ENCODE results near the gene RPP21.

RPP21 gene

GRCh38 chr6:30344868-30345671, at the start of gene RPP21:
TSS of gene RPP21 (plus strand) at chr6:30345156. CDS start at chr6:30345172, 16 bp downstream.
- peak; percentile 75 to 78 for DNase-seq

GRCh38 chr6:30295837-30296236, 49.1 kb upstream of the RPP21 start:
- no peak for DNase-seq

DNA sequence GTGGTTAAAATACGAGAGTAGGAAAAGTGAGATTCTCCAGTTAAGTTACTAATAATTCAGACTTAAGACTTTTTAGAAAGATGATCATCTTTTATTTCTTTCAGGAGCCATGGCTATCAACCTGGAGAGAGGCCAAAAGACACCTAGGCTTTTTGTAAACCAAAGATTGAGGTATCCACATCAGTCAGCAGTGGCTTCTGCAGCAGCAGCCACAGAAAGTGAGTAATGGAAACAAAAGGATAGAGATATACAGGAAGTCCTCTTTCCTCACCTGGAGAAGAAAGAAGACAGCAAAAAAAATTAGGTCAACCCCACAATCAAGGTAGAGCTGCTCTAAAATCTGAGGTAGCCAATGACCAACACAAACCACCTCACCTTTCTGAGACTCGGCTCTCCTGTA, 41.0 kb upstream of the RPP21 start:
- DNase-seq, result no peak

DNA sequence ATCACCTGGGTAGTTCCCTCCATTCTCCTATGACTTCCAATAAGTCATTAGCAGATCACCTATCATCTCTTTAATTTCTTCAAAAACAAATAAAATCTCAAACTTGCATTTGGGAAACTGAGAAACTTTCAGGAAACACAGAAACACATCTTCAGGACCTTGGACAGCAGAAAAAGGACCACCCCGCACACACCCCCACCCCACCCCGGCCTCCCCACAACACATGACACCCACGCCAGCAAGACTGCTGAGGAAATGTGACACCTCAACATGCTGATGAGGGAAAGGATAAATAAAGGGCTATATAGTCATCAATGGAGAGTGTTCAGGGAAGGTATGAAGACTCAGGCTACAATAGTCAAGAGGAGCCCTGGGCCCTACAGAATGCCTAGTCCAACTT, 33.9 kb upstream of the RPP21 start:
- no peak for DNase-seq

DNA sequence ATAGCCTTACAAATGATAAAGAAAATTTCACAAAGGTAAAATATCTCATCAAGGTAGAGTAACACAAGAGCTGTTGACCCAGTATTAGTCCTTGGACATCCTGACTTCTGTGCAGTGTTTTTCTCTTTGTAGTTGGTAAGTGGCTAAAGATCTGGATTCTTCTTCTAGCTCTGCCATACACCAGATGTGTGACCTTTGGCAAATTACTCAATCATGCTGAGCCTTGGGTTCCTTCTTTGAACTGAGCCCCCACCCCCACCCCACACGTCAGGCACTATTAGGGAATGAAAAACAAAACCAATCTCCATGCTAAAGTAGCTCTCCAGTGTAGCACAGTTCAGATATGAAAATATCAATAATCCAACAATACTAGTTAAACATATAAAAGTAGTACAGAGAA, 33.3 kb upstream of the RPP21 start:
- DNase-seq, result no peak

DNA sequence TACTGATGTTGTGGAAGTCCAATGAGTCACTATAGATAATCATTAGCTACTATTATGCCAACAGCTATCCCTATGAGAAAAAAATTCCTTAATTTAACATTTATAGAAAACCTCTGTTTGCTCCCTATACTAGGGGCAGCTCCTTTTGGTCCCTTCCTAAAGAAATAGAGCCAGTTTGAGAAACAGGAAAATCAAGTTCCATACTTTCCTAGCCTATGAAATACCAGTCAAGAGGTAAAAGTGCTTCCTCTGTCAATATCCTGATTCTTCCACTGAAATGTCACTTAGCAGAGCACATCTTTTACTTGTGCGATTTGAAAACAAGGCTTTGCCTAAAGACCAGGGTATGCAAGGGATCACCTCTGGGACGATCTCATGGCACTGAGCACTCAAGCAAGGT, 32.7 kb upstream of the RPP21 start:
- no peak for DNase-seq

DNA sequence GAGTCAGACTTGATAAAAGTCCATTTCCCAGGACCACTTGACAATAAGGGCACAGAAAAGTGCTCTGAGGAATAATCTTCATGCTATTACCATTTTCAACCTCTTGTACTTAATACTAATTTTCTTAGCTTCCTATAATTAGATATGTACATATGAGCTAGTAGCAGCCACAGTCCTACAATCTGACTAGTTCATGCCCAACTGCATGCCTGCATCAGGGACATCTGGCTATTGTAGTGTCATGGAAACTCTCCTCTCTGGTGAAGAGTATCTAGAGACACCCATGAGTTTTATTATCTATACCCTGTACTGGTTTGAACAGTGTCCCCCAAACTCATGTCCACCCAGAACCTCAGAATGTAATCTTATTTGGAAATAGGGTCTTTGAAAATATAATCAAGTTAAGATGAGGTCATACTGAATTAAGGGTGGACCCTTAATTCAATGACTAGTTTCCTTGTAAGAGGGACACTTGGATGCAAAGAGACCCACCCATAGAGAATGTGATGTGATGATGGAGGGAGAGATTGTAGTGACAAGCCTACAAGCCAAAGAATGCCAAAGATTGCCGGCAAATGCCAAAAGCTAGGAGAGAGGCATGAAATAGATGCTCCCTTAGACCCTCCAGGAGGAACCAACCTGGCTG, 32.2 kb upstream of the RPP21 start:
- DNase-seq, result no peak

DNA sequence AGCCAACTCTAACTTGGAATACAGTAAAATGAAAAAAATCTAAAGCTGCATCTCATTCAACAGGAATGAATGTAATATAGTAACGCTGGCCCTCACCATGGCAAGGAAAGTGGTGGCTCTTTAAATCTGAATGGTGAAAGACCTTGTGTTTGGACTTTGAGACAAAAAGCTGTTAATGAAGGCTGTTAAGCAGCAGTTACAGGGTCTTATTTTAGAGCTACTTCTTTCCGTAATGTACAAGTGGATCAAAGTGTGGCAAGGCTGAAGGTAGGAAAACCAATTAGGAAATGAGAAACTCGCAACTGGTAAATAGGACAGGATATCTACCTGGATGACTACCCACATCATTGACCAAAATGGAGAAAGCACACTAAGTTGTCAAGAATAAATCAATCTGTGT, 29.8 kb upstream of the RPP21 start:
- no peak for DNase-seq

- DNase-seq, result no peak
These were observed 26.9 kb upstream of the RPP21 start for GRCh38 chr6:30317913-30318589.

DNA sequence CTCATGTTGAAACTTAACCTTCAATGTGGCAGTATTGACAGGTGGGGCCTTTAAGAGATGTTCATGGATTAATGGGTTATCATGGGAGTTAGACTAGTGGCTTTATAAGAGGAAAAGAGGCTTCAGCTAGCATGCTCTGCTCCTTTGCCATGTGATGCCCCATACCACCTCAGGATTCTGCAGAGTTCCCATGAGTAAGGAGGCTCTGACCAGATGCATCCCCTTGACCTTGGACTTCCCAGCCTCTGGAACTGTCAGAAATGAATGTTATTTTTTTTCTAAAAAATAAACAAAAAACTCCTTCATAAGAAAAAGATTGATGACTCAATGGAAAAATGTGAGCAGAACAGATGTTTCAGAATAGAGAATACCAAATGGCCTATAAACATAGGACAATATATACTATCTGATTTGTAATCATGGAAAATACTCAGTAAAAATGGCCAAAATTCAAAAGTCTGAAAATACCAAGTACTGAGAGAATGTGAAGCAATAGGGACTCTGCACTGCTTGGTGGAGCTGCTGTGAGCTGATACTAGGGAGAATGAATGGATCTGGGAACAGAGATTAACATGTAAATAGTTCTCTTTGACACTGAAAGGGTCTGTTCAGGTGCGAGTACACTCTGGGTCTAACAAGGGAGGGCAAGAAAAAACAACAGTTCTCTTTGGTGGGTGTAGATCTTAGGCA, 25.7 kb upstream of the RPP21 start:
- no peak for DNase-seq

GRCh38 chr6:30321692-30322388, 23.1 kb upstream of the RPP21 start:
- no peak for DNase-seq

DNA sequence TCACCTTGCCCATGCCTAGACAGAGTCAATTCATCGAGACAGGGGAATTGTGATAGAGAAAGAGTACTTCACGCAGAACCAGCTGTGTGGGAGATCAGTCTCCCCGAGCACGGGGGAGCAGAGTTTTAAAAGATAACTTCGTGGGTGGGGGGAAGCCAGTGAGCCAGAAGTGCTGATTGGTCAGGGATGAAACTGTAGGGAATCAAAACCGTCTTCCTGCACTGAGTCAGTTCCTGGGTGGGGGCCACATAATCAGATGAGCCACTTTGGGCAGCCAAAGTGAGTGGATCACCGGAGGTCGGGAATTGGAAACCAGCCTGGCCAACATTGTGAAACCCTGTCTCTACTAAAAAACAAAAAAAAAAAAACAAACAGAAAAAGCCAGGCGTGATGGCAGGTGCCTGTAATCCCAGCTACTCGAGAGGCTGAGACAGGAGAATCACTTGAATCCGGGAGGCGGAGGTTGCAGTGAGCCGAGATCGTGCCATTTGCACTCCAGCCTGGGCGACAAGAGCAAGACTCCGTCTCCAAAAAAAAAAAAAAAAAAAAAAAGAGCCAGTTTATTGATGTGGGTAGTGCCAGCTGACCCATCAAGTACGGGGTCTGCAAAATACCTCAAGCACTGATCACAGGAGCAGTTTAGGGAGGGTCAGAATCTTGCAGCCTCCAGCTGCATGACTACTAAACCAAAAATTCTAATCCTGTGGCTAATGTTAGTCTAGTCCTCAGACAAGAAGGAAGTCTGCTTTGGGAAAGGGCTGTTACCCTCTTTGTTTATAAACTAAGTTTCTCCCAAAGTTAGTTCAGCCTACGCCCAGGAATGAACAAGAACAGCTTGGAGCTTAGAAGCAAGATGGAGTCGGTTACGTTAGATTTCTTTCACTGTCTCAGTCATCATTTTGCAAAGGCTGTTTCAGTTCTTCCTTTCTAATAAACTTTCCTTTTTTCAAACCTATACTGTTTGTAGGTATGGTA, 22.1 kb upstream of the RPP21 start:
- no peak for DNase-seq

- DNase-seq, result no peak
These were observed 21.1 kb upstream of the RPP21 start for GRCh38 chr6:30323806-30324205.

- peak; percentile 47 to 50 for DNase-seq
These were observed 19.6 kb upstream of the RPP21 start for GRCh38 chr6:30325150-30325872.

GRCh38 chr6:30325873-30326525, 19.0 kb upstream of the RPP21 start:
- peak; percentile 81 to 89 for DNase-seq

DNA sequence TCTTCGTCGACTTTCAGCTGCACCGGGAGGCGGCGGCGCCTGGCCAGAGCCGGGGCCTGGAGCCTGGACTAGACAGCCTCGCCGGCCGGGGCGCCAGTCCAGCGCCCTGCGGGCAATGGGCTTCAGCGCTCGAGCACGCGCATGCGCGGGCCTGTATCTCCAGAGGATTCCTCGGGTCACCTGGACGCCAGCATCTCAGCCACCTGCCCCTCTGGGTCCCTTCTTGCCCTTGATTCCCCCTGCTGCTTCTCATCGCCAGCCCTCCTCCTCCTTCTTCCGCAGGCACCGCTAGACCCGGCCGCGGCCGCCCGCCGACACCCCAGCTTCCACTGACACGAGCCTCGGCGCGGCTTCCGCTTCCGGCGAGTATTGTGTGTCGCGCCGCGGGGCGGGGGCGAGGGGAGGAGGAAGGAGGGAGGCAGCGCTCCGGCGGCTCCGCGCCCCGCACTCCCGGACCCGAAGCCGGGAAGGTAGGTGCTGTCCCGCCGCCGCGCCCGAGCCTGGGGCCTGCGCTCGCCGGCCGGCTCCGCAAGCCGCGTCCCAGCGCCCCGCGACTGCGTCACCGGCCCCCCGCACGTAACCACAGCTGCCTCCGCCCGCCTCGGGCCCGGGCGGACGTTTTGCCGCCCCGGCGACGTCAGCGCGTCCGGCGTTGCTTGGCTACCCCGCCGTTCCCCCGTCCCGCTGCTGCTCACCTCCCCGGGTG, 18.3 kb upstream of the RPP21 start, which contains the start of gene TRIM39:
TSS of gene TRIM39 (plus strand) at position 402 of the 706 bp plus-strand sequence. CDS start 2,391 bp downstream, outside the sequence.
- DNase-seq, result peak; percentile 82 to 89

GRCh38 chr6:30327232-30327746, 17.7 kb upstream of the RPP21 start:
- DNase-seq, result peak in 1 of 2 experiments; percentile 49

- no peak for DNase-seq
These were observed 16.6 kb upstream of the RPP21 start for GRCh38 chr6:30328397-30328796.

- no peak for DNase-seq
These were observed 15.6 kb upstream of the RPP21 start for GRCh38 chr6:30329331-30329730.
